Measurements from ENCODE around the gene STK38L.

Gene STK38L

GRCh38 chr12:27316947-27317346 lies 72.9 kb downstream of the STK38L start:
- DNase-seq (ENCODE audit: low read depth in 2 of 2), result no peak

- no peak for DNase-seq (ENCODE audit: low read depth in 2 of 2)
Observed at GRCh38 chr12:27319409-27319808, 75.3 kb downstream of the STK38L start.

DNA sequence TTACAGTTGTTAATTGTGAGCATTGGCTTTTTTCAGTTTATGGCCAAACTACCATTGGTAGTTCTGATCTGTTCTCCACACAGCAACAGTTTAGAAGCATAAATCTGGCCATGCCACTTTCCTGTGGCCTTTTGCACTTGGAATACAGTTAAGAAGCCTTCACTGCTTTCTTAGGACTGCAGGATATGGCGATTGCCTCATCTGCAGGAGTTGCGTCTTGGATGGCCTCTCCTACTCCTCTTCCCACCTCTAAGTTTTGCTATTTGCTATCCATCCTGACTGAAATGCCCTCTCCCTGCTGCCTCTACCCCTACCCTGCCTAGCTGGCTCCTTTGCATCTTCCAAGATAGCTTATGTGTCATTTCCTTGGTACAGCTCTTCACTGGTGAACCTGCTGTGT lies 75.8 kb downstream of the STK38L start:
- DNase-seq (ENCODE audit: low read depth in 2 of 2), result no peak

DNA sequence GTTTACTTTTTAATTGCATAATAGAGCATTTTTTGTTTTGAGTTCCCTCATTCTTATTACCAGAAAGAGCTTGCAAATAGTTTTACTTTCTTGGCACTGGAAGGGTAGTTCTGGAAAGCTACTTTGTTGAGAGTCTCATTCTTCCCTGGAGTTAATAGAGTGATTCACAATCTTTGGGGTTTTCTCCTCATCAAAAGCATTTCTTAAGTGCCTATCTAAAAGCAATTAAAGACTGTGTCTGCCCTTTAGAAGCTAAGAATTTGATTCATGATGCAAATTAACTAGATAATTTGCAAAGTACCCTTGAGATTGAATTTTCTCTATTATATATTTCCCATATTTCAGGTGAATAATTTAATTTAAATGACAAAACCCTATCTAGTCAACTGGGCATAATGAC lies 80.4 kb downstream of the STK38L start:
- DNase-seq (ENCODE audit: low read depth in 2 of 2), result no peak

DNA sequence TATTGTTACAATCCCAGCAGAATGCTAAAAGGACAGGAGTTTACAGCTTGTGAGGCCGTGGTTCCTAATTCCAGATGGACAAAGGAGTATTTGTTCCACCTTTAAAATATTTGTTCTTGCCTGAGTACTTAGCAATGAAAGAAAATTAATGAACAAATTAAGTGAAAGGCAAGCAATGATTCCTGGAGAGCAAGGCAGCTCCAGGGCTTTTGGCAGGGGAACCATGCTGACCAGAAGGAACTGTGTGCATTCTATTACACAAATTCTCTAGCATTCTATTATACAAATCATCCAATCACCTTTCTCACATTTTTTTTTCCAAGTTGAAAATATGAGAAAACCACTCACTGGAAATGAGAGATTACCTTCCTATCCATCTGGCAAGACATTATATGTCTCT lies 86.8 kb downstream of the STK38L start:
- no peak for DNase-seq (ENCODE audit: low read depth in 2 of 2)

DNA sequence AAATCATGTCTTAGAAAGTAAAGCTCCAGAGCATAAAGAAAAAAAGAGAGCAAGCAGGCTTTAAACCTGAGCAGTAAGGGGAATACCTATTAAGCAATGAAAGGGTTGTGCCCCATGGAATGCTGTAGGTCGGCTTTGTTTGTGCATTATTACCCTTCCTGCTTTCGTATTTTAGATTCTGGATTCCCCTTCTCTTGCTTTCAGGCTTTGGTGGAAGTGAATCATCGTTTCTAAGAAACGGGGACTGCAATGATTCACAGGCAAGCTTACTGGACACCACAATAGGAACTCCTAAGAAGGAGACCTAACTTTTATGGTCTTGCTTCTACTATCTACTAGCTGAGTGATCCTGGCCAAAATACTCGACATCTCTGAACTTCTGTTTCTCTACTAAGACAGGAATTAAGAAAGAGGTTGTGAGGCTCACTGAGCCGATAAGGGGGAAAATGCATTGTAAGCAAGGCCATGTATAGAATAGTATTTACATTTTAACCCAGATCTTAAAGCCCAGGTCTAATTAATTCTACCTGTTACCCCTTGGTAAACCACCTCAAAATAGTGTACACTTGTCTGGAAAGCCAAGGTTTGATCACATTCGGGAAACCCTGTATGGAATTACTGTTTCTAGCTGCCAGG lies 87.3 kb downstream of the STK38L start:
- DNase-seq (ENCODE audit: low read depth in 2 of 2), result no peak

GRCh38 chr12:27331927-27332324 lies 87.8 kb downstream of the STK38L start:
- DNase-seq (ENCODE audit: low read depth in 2 of 2), result no peak

- DNase-seq (ENCODE audit: low read depth in 2 of 2), result no peak
Observed at GRCh38 chr12:27332407-27332713, 88.3 kb downstream of the STK38L start.

DNA sequence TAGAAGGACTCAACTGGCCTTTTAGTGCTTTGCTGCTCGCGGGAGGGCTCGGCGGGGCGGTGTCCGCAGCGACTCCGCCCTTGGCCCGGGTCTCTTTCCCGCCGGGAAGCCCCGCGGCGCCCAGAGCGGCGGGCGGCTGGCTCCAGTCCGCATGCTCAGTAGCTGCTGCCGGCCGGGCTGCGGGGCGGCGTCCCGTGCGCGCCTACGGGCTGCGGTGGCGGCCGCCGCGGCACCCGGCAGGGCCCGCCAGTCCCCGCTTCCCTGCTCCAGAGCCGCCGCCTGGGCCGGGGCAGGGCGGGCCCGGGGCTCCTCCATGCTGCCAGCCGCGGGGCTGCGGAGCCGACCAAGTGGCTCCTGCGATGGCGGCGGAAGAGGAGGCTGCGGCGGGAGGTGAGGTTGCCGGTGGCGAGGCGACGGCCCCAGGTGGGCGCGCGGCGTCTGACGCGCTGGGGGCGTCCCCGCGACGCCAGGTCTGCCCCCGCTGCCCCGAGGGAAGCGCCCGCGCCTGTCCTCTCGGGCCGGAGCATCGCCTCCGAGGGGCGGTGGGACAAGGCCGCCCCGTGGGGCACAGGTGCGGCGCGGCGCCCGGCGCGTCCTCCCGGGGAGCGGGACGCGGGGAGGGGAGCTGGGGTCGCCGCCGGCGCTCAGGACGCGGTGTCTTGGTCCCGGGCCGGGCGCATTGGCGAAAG lies 88.8 kb downstream of the STK38L start, which contains the start of gene BMAL2:
BMAL2 (plus strand) TSS at position 123 of the 689 bp plus-strand sequence; CDS start at position 360, 237 bp downstream.
- DNase-seq (ENCODE audit: low read depth in 2 of 2), result peak in 1 of 2 donors; percentile 29

GRCh38 chr12:27333403-27334009 lies 89.4 kb downstream of the STK38L start:
- DNase-seq (ENCODE audit: low read depth in 2 of 2), result peak; percentile 15 to 25

GRCh38 chr12:27334042-27334720 lies 90.1 kb downstream of the STK38L start:
- no peak for DNase-seq (ENCODE audit: low read depth in 2 of 2)

- no peak for DNase-seq (ENCODE audit: low read depth in 2 of 2)
Observed at GRCh38 chr12:27334721-27335082, 90.6 kb downstream of the STK38L start.

DNA sequence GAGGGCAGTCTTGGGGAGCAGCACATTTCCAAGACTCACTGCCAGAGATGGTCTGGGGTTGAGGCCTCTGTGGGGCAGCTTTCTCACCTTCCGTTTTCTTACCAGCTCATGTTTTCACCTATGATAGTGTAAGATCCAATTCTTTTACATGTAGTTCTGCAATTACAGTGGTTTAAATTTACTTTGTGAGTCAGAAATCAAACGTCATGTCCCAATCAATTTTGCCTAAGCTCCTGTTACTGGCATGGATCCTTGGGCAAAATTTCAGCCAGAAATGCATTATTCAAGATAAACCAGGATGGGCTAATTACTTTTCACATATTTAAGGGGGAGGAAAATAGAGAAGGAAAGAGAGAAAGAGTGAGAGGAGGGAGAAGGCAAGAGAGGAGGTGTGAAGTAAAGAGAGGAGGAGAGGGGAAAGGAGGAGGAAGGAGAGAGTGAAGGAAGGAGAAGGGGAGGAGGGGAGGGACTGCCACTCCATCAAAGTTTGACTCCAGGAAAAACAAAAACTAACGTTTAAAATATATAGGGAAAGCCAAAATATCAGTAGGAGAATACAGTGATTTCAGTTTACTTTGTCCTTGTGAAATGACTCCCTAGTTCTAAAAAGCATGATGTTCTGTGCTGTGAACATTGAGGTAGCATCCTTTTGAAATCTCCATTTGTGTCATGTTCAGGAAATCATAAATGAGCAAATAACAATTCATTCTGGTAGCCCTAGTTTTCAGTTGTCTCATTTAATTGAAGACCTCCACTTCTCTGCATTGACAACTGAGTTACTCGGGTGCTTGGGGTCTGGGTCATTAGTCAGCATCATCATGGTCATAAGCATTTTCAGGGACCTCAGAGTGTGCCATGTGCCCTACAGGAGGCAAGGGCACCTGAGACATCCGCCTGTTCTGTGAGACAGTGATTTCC lies 91.5 kb downstream of the STK38L start:
- no peak for DNase-seq (ENCODE audit: low read depth in 2 of 2)

DNA sequence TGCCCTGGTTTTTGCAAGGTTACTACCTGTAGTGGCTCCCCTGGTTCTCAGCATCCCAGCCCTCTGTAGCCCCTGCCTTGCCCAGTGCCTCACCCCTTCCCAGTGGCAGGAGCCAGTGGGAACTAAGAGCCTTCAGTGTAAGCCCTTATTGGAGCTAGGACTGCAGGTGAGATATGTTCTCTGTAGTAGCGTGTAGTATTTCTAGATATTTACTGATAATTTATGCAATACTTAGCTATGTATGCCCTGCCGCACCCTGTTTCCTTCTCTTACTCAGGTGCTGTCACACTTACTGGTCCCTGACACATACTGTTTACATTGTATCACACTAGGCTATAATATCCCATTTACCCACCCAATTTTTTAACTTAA lies 92.2 kb downstream of the STK38L start:
- no peak for DNase-seq (ENCODE audit: low read depth in 2 of 2)

GRCh38 chr12:27337376-27337775 lies 93.3 kb downstream of the STK38L start:
- DNase-seq (ENCODE audit: low read depth in 2 of 2), result no peak

- no peak for DNase-seq (ENCODE audit: low read depth in 2 of 2)
Observed at GRCh38 chr12:27338473-27338872, 94.4 kb downstream of the STK38L start.

GRCh38 chr12:27340971-27341370 lies 96.9 kb downstream of the STK38L start:
- no peak for DNase-seq (ENCODE audit: low read depth in 2 of 2)

GRCh38 chr12:27342536-27342935 lies 98.5 kb downstream of the STK38L start:
- DNase-seq (ENCODE audit: low read depth in 2 of 2), result no peak

GRCh38 chr12:27343255-27344000 lies 99.3 kb downstream of the STK38L start:
- no peak for DNase-seq (ENCODE audit: low read depth in 2 of 2)

DNA sequence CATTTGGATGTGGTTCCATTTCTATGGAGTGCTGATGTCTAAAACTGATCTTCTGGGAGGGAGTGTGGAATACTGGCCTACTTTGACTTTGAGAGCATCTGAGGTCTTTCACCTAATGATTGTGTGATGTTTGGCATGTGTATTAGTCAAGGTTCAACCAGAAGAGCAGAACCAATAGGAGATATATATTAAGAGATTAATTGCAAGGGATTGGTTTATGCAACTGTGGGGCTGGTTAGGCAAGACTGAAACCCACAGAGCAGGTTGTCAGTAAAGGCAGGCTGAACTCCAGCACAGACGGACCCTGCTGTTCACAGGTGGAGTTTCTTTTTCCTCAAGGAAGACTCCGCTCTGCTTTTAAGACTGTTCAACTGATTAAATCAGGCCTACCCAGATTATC lies 100.2 kb downstream of the STK38L start:
- DNase-seq (ENCODE audit: low read depth in 2 of 2), result no peak

- no peak for DNase-seq (ENCODE audit: low read depth in 2 of 2)
Observed at GRCh38 chr12:27344760-27345159, 100.7 kb downstream of the STK38L start.

All from stimulated activated CD4-positive, alpha-beta T cell treated with anti-CD3 and anti-CD28 coated beads, Interleukin-1b, Interleukin-23, amount 100 ng/mL, for 4 hours (primary cell).